ENCODE results near the gene PCBP3. TPM values are rescaled to one million over a fixed set of nuclear protein-coding genes. Genes with fewer than 3 reads are reported as not detected.
"Not testable (repeated sequence)": the region's sequence is repeated elsewhere in the genome, so short reads cannot be mapped to it uniquely, and the experiment has no call there.

The PCBP3 gene
- polyA plus RNA-seq (ENCODE audit: insufficient read length) = 0.89 TPM

DNA sequence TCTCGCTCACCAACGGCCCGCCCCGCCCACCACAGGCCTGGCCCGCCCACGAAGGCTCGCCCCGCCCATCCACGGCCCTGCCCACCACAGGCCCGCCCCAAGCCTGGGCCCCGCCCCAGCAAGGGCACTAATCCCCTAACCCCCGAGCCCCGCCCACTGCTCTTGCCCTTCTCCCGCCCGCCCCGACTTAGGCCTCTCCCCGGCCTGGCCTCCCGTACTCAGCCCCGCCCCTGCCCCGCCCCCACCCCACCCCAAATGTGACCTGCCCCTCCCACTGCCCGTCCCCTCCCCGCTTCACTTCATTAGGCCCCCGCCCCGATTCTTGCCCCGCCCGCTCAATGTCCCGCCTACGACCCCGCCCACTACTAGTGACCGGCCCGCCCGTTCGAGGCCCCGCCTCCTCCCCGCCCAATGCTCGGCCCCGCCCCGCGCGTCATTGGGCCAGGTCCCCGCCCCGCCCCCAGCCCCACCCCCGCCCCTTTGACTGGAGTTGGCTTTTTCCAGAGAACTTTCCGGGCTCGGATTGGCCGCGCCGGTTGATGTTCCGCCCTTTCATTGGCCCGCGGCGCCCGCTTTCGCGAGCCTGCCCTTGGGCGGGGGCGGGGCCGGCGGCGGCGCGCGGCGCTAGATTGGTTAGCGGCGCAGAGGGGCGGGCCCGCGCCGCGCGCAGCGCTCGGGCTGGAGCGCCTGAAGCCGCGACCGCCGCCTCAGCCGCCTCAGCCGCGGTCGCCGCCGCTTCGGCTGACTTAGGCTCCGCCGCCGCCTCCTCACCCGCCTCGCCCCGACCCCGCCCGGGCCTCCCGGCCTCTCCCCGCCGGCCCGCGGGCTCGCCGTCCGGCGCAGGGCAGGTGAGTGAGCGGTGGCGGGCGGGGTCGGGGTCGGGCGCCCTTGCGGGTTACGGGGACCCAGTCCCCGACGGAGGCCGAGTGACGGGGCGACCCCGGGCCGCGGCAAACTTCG, at the start of gene PCBP3:
Gene PCBP3, plus strand, starts transcription at position 705 of the 960 bp plus-strand sequence. CDS start 206,361 bp downstream, outside the sequence.
- DNase-seq (ENCODE audit: low read depth) = peak; percentile 43

- no peak for DNase-seq (ENCODE audit: low read depth)
Measured at GRCh38 chr21:45594721-45595489, 48.6 kb upstream of the PCBP3 start.

- DNase-seq (ENCODE audit: low read depth) = no peak
Measured at GRCh38 chr21:45595574-45596295, 47.8 kb upstream of the PCBP3 start.

GRCh38 chr21:45596704-45597318, 46.7 kb upstream of the PCBP3 start:
- DNase-seq (ENCODE audit: low read depth) = peak; percentile 11

DNA sequence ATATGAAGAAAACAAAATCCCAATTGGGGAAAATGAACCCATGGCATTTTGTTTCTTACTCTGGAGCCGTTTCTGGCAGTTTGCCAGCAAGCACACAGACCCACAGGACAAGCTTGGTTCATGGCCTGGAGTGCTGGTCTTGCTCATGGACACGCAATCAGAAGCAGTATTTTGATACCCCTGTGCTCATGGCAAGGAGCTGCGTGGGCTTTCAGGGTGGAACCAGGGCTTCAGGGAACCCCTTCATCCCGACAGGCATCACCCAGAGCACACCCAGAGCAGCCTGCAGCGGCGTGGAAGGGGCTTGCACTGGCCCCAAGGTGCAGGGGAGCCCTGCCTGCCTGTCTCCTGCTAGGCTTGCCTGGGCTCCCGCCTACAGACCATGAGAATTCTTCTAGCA, 45.4 kb upstream of the PCBP3 start:
- DNase-seq (ENCODE audit: low read depth) = no peak

DNA sequence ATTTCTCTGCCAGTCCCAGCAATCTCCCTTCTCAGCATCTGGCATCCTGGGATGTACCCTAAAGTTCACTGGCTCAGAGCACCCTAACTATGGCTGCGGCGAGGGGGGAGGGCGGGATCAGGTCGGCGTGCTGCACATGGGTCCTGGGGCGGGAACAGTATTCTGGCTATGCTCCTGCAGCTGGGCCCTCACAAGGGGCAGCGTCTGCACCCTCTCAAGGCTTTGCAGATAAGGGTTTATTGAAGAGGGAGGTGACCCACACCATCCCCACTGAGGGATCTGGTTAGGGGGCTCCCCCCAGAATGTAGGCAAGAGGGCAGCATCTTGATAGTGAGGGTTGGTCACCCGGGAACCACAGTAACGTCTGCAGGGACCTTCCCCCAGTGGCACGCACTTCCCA, 44.9 kb upstream of the PCBP3 start:
- DNase-seq (ENCODE audit: low read depth) = no peak

DNA sequence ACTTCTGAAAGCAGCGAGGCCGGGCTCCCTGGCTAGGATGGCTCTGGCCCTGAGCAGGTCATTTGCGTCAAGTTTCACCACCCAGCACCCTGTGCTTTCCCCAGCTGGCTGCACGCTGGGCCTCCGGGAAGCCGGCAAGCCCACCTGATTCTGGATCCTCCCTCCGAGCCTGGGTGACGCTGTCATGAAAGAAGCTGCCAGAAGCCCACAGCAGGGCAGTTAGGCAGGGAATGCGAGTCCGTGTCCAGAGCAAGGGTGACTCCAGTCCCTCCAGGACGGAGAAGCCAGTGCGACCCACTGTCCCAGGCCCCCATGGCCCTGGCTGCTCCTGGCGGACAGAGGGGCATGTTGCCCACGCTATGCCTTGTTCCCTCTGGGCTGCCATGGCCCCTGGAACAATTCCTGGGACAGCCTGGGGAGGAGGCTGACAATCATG, 44.4 kb upstream of the PCBP3 start:
- no peak for DNase-seq (ENCODE audit: low read depth)

DNA sequence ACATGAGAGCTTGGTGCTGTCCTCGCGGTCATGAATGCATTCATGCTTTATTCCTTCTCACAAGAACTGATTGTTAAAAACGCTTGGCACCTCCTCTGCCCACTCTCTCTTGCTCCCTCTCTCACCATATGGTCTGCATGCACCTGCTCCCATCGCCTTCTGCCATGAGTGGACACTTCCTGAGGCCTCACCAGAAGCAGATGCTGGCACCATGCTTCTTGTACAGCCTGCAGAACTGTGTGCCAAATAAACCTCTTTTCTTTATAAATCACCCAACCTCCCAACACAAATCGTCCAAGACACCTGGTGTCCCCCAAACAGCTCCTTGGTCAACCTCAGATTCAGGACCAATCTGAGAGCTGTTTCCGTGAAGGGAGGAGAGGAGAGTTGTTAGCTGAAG, 43.3 kb upstream of the PCBP3 start:
- no peak for DNase-seq (ENCODE audit: low read depth)

DNA sequence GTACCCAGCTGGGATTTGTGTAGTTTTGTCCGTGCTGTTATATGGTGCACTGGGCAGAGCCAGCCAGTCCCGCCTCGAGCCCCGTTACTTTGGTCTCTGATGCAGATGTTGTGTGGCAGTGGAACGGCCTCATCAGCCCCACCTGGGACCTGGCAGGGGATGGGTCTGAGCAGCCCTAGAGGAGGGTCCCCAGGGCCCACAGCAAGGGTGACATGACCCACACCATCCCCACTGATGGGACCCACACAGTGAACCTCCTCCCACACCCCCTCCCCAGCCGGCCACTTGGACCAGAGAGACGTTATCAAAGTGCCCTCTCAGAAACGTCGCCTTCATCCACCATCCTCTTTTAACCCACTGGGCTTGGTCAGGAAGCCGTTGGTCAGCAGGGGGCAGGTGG, 42.0 kb upstream of the PCBP3 start:
- no peak for DNase-seq (ENCODE audit: low read depth)

GRCh38 chr21:45602106-45602505, 41.4 kb upstream of the PCBP3 start:
- no peak for DNase-seq (ENCODE audit: low read depth)

GRCh38 chr21:45603481-45603880, 40.0 kb upstream of the PCBP3 start:
- DNase-seq (ENCODE audit: low read depth) = no peak

- not testable (repeated sequence) for DNase-seq (ENCODE audit: low read depth)
Measured at GRCh38 chr21:45604681-45605080, 38.8 kb upstream of the PCBP3 start.

- DNase-seq (ENCODE audit: low read depth) = no peak
Measured at GRCh38 chr21:45607021-45607908, 36.3 kb upstream of the PCBP3 start.

DNA sequence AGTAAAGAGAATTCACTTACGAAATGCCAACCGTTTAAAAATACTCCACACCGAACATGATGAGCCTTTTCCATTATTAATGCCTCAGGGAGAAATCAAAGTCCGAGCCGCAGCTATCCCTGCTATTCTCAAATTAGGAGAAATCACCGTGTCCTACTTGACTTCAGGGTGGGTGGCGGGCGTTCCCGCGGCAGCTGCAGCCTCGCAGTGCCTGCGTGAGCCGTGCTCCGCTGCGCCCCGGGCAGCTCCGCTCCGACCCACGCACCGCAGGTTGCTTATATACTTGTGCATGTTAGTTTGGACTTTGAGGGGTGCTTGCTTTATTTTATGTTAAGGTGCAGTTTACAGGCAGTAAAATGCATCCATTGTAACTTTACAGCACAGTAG, 35.6 kb upstream of the PCBP3 start:
- no peak for DNase-seq (ENCODE audit: low read depth)

DNA sequence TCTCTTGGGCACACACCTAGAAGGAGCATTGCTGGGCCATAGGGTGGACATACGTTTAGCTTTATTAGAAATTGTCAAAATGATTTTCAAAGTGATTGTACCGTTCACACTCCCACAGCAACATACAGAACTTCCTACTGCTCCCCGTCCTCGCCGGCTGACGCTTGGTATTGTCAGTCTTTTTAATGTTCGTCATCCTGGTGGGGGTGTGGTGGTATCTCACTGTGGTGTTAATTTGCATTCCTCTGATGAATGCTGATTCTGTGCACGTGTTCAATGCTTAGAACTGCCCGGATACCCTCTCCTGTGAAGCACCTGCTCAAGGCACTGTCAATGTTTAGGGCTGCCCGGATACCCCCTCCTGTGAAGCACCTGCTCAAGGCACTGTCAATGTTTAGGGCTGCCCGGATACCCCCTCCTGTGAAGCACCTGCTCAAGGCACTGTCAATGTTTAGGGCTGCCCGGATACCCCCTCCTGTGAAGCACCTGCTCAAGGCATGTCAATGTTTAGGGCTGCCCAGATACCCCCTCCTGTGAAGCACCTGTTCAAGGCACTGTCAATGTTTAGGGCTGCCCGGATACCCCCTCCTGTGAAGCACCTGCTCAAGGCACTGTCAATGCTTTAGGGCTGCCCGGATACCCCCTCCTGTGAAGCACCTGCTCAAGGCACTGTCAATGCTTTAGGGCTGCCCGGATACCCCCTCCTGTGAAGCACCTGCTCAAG, 34.6 kb upstream of the PCBP3 start:
- DNase-seq (ENCODE audit: low read depth) = not testable (repeated sequence)

DNA sequence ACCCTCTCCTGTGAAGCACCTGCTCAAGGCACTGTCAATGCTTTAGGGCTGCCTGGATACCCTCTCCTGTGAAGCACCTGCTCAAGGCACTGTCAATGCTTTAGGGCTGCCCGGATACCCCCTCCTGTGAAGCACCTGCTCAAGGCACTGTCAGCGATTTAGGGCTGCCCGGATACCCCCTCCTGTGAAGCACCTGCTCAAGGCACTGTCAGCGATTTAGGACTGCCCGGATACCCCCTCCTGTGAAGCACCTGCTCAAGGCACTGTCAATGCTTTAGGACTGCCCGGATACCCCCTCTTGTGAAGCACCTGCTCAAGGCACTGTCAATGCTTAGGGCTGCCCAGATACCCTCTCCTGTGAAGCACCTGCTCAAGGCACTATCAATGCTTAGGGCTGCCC, 33.9 kb upstream of the PCBP3 start:
- DNase-seq (ENCODE audit: low read depth) = not testable (repeated sequence)

- no peak for DNase-seq (ENCODE audit: low read depth)
Measured at GRCh38 chr21:45611296-45611695, 32.2 kb upstream of the PCBP3 start.

GRCh38 chr21:45611939-45612664, 31.4 kb upstream of the PCBP3 start:
- DNase-seq (ENCODE audit: low read depth) = no peak

DNA sequence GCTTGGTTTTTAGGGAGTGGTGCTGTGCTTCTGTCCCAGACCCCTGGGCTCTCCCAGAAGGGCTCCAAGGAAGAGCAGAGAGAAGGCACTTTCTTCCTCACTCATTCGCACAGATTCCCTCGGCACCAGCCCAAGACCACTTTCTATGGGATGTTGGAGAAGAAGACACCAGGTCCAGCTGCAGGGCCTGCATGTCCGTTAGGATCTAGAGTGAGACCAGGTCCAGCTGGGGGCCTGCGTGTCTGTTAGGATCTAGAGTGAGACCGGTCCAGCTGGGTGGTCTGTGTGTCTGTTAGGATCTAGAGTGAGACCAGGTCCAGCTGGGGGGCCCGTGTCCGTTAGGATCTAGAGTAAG, 30.9 kb upstream of the PCBP3 start:
- not testable (repeated sequence) for DNase-seq (ENCODE audit: low read depth)

Measured in forelimb muscle (tissue), 1 donor.